Measurements from ENCODE around the gene SPHK2.

- TF ChIP-seq POLR2A (IDR thresholded peaks at IDR 0.05; ENCODE audit: low read length): no peak
- TF ChIP-seq USF2 (IDR thresholded peaks at IDR 0.05): no peak
Observed at GRCh38 chr19:48663667-48664066, 44.4 kb downstream of the SPHK2 start.

All from A549 (cell line).